ENCODE data around the gene CLSTN1. TPM values are rescaled to one million over a fixed set of nuclear protein-coding genes. Genes with fewer than 3 reads are reported as not detected.

The CLSTN1 gene
- total and polyA plus RNA-seq, 2 of the 13 experiments (the other 11 are each of a cell fraction or from before 2014, with no cell fraction given) = 19.7 to 29.8 TPM

- TF ChIP-seq, protein P1, sequence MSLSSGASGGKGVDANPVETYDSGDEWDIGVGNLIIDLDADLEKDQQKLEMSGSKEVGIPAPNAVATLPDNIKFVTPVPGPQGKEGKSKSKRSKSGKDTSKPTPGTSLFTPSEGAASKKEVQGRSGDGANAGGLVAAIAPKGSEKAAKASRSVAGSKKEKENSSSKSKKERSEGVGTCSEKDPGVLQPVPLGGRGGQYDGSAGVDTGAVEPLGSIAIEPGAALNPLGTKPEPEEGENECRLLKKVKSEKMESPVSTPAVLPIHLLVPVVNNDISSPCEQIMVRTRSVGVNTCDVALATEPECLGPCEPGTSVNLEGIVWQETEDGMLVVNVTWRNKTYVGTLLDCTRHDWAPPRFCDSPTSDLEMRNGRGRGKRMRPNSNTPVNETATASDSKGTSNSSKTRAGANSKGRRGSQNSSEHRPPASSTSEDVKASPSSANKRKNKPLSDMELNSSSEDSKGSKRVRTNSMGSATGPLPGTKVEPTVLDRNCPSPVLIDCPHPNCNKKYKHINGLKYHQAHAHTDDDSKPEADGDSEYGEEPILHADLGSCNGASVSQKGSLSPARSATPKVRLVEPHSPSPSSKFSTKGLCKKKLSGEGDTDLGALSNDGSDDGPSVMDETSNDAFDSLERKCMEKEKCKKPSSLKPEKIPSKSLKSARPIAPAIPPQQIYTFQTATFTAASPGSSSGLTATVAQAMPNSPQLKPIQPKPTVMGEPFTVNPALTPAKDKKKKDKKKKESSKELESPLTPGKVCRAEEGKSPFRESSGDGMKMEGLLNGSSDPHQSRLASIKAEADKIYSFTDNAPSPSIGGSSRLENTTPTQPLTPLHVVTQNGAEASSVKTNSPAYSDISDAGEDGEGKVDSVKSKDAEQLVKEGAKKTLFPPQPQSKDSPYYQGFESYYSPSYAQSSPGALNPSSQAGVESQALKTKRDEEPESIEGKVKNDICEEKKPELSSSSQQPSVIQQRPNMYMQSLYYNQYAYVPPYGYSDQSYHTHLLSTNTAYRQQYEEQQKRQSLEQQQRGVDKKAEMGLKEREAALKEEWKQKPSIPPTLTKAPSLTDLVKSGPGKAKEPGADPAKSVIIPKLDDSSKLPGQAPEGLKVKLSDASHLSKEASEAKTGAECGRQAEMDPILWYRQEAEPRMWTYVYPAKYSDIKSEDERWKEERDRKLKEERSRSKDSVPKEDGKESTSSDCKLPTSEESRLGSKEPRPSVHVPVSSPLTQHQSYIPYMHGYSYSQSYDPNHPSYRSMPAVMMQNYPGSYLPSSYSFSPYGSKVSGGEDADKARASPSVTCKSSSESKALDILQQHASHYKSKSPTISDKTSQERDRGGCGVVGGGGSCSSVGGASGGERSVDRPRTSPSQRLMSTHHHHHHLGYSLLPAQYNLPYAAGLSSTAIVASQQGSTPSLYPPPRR (CRISPR knock-in tag; IDR thresholded peaks at IDR 0.05; ENCODE audit: borderline replicate concordance) = no peak
- no peak for TF ChIP-seq ZNF703 (CRISPR knock-in tag; IDR thresholded peaks at IDR 0.05; ENCODE audit: borderline replicate concordance)
- TF ChIP-seq AKAP8 (CRISPR knock-in tag; IDR thresholded peaks at IDR 0.05) = no peak
- TF ChIP-seq ZBTB33 (CRISPR knock-in tag; IDR thresholded peaks at IDR 0.05) = no peak
- TF ChIP-seq UBTF (CRISPR knock-in tag; IDR thresholded peaks at IDR 0.05) = no peak
- no peak for TF ChIP-seq SPEN (CRISPR knock-in tag; IDR thresholded peaks at IDR 0.05; ENCODE audit: low read depth)
- no peak for TF ChIP-seq JARID2 (CRISPR knock-in tag; IDR thresholded peaks at IDR 0.05; ENCODE audit: insufficient replicate concordance)
- TF ChIP-seq ARNT (IDR thresholded peaks at IDR 0.05) = no peak
- TF ChIP-seq SMAD9 (CRISPR knock-in tag; IDR thresholded peaks at IDR 0.05) = no peak
- no peak for TF ChIP-seq KDM1A (CRISPR knock-in tag; IDR thresholded peaks at IDR 0.05)
Observed at GRCh38 chr1:9865724-9866123, 42.0 kb upstream of the CLSTN1 start (continued).

Data from HepG2 (cell line).